Activated T-helper 2 cell treated with anti-CD3 and anti-CD28 coated beads, Interferon-gamma antibody, Interleukin-2, Interleukin-4, amounts not matched to agents 10 μg/mL and 5 μg/mL and 100 μg/mL, durations not matched to agents 14 hours and 24 hours and 36 hours (primary cell): ENCODE results near the gene EMP1. TPM values are rescaled to one million over a fixed set of nuclear protein-coding genes. Genes with fewer than 3 reads are reported as not detected.
"Not testable (repeated sequence)": the region's sequence is repeated elsewhere in the genome, so short reads cannot be mapped to it uniquely, and the experiment has no call there.

Source experiments
- DNase-seq: peaks from one replicate; pipeline ENCODE4 v3.0.0; 2021; ENCODE audit warnings: low spot score
- H3K27ac Mint-ChIP-seq: one replicate; pipeline ENCODE4 v1.8.0; 2021; ENCODE audit warnings: mixed read lengths
- H3K27me3 Mint-ChIP-seq: one replicate; pipeline ENCODE4 v1.8.0; 2021; ENCODE audit warnings: low read depth, mixed read lengths
- H3K36me3 Mint-ChIP-seq: one replicate; pipeline ENCODE4 v1.8.0; 2021; ENCODE audit warnings: low read depth, mixed read lengths
- H3K4me1 Mint-ChIP-seq: one replicate; pipeline ENCODE4 v1.8.0; 2021; ENCODE audit warnings: low read depth, mixed read lengths
- H3K4me3 Mint-ChIP-seq: one replicate; pipeline ENCODE4 v1.8.0; 2021; ENCODE audit warnings: low read depth, mild to moderate bottlenecking, moderate library complexity, mixed read lengths
- H3K9me3 Mint-ChIP-seq: one replicate; pipeline ENCODE4 v1.8.0; 2021; ENCODE audit warnings: mixed read lengths
- intact Hi-C: fragments of 100-400 bp; cut with micrococcal nuclease; formaldehyde crosslinking; loops from one replicate; pipeline ENCODE4 v1.15.1; 2023
- total RNA-seq: library from RNA; stranded (reverse); gene quantifications from 2 replicates; pipeline ENCODE4 v1.2.3, GENCODE V29; 2022

The EMP1 gene
- total RNA-seq, 1 donor from 2014 or later = 10.2 TPM

DNA sequence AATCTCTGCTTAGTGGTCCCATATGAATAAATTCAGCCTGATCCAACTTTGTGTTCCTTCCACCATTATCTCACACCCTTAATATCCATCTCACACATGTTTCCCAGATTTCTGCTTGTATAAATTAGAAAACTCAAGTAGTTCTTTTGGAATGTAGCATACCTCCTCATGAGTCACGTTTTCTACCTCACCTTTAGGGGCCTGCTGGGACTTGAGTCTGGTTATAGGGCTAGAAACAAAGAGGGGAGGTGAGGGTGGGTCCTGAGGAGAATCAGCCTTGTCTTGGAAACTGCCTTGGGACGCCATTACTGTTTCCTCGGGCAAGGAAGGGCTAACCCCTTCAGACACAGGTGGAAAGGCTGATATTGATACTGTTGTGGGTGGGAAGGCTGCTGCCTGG is 51.1 kb downstream of the EMP1 start:
- H3K36me3 Mint-ChIP-seq = no peaks in the 10 kb centered on the region

DNA sequence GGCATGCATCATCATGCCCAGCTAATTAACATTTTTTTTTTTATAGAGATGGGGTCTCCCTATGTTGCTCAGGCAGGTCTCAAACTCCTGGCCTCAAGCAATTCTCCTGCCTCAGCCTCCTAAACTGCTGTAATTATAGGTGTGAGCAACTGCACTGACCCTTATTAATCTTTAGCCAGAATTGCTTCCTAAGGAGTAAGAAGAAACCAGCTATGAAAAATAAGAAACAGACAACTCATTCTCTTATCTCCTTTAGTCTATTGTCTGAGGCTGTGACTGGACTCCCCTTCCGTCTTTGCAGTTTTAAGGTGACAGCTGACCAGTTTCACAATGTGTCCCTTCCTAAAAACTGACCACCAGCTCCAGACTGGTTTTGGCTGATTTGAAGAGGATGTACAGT is 52.4 kb downstream of the EMP1 start:
- intact Hi-C loops = no loop called here

More for the DNA sequence above, 51.1 kb downstream of the EMP1 start:
- H3K27ac Mint-ChIP-seq = no peak overlapping the region
- H3K27me3 Mint-ChIP-seq = peaks cover 12% of the 10 kb centered on the region
- no peak overlapping the region for H3K4me3 Mint-ChIP-seq
- intact Hi-C loops = no loop called here
- no peaks in the 10 kb centered on the region for H3K4me1 Mint-ChIP-seq
- no peaks in the 10 kb centered on the region for H3K9me3 Mint-ChIP-seq
- DNase-seq = no peak

DNA sequence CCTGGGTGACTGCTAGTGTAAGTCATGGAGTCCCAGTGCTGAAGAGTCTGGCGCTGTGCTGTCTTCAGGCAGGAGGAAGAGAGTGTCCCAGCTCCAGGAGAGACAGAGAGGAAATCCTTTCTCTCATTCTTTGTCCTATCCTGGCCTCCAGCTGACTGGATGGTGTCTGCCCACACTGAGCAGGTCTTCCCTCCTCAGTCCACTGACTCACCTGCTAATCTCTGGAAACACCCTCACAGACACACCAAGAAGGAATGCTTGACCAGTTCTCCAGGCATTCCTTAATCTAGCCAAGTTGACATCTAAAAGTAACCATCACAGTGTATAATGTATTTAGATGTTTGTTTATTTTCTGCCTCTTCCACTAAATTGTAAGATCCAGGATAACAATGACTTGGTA is 53.9 kb downstream of the EMP1 start:
- Mint-ChIP-seq H3K4me1 (no peaks in the 10 kb centered on the region), H3K27me3 (peaks cover 14% of the 10 kb centered on the region), H3K27ac (no peak overlapping the region), H3K36me3 (no peaks in the 10 kb centered on the region), H3K9me3 (no peaks in the 10 kb centered on the region), H3K4me3 (no peak overlapping the region)
- DNase-seq = no peak
- intact Hi-C loops = no loop called here

More for the DNA sequence above, 52.4 kb downstream of the EMP1 start:
- Mint-ChIP-seq H3K27ac (no peak overlapping the region), H3K27me3 (peaks cover 12% of the 10 kb centered on the region), H3K36me3 (no peaks in the 10 kb centered on the region), H3K4me3 (no peak overlapping the region), H3K4me1 (no peaks in the 10 kb centered on the region), H3K9me3 (no peaks in the 10 kb centered on the region)
- DNase-seq = no peak

DNA sequence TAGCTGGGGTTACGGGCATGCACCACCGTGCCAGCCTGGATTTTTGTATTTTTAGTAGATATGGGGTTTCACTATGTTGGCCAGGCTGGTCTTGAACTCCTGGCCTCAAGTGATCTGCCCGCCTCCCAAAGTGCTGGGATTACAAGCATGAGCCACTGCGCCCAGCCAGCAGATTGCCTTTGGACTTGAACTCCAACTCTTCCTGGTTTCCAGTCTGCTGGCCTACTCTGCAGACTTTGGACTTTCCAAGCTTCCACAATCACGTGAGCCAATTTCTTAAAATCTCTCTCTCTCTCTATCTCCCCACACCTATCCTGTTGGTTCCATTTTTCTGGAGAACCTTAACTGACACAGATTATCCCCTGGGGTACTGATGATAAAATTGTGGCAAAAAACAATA is 55.0 kb downstream of the EMP1 start:
- Mint-ChIP-seq H3K27ac (no peak overlapping the region), H3K36me3 (no peaks in the 10 kb centered on the region), H3K9me3 (no peaks in the 10 kb centered on the region), H3K4me1 (peaks cover 4% of the 10 kb centered on the region), H3K4me3 (no peak overlapping the region), H3K27me3 (peaks cover 17% of the 10 kb centered on the region)
- intact Hi-C loops = no loop called here
- DNase-seq = no peak

DNA sequence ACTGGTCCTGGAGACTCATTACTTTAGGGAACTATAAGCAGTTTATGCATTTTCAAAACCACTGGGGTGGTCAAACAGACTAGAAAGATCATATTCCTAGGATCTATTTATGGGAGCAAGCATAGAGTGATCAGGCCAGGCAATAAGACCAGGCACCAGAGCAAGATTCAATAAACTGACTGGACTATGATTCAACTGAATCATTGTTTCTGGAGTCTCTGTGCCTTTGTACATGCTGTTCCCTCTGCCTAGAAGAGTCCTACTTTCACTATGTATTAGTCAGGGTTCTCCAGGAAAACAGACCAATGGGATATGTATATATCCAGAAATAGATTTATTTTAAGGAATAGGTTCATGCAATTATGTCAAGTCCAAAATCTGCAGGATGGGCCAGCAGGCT is 55.5 kb downstream of the EMP1 start:
- Mint-ChIP-seq H3K4me1 (peaks cover 4% of the 10 kb centered on the region), H3K27me3 (peaks cover 20% of the 10 kb centered on the region), H3K9me3 (no peaks in the 10 kb centered on the region), H3K36me3 (no peaks in the 10 kb centered on the region), H3K27ac (no peak overlapping the region), H3K4me3 (no peak overlapping the region)
- intact Hi-C loops = no loop called here
- DNase-seq = no peak

DNA sequence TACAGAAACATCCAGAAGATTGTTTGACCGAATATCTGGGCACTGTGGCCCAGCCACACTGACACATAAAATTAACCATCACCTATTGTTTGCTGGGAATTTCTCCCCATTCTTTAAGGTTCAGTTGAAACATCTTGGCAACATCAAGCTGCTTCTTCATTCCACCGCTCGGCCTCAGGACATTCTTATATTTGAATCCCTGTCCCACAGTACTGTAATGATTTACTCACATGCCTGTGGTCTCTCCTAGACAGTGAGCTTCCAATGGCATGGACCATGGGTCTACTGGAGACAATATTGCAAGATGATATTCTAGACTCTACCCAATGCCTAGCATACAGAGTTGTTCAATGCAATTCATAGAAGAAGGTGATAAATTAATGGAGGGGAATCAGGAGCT is 56.1 kb downstream of the EMP1 start:
- DNase-seq = no peak
- intact Hi-C loops = no loop called here

DNA sequence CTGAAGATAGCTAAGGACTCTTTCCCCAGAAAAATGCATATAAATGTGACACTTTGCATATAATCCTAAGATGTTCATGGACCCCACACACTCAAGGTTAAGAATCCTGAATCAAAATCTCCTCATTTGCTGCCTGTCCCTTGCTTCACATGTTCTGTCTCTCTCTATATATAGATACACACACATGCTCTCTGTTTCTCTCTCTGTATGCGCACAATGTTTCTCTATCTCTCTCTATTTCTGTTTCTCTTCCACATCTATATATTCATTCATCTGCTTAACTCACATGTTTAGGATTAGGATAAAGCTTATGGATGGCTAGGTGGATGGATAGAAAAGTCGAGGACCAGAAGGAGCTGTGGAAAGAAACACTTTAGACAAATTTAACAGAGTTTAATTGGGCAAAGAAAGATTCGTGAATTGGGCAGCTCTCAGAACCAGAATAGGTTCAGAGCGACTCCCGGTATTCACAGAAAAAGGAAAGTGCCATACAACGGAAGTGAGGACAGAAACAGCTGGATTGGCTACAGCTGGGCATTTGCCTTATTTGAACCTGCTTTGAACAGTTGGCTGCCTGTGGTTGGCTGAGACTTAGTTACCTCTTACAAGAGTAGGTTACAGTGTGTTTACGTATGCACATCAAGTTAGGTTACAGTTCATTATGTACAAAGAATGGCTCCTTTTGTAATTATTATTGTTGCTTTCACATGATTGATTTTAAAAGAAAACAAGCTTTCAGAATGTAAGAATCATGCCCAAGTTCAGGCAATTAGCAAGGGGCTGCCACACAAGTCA is 57.6 kb downstream of the EMP1 start:
- no peak overlapping the region for H3K27ac Mint-ChIP-seq
- no peak for DNase-seq
- no peaks in the 10 kb centered on the region for H3K36me3 Mint-ChIP-seq
- H3K27me3 Mint-ChIP-seq = peaks cover 15% of the 10 kb centered on the region
- H3K4me1 Mint-ChIP-seq = peaks cover 4% of the 10 kb centered on the region
- H3K9me3 Mint-ChIP-seq = no peaks in the 10 kb centered on the region
- H3K4me3 Mint-ChIP-seq = no peak overlapping the region
- intact Hi-C loops = no loop called here

More for the DNA sequence above, 56.1 kb downstream of the EMP1 start:
- peaks cover 20% of the 10 kb centered on the region for H3K27me3 Mint-ChIP-seq
- no peaks in the 10 kb centered on the region for H3K9me3 Mint-ChIP-seq
- peaks cover 4% of the 10 kb centered on the region for H3K4me1 Mint-ChIP-seq
- no peak overlapping the region for H3K27ac Mint-ChIP-seq
- no peaks in the 10 kb centered on the region for H3K36me3 Mint-ChIP-seq
- no peak overlapping the region for H3K4me3 Mint-ChIP-seq

DNA sequence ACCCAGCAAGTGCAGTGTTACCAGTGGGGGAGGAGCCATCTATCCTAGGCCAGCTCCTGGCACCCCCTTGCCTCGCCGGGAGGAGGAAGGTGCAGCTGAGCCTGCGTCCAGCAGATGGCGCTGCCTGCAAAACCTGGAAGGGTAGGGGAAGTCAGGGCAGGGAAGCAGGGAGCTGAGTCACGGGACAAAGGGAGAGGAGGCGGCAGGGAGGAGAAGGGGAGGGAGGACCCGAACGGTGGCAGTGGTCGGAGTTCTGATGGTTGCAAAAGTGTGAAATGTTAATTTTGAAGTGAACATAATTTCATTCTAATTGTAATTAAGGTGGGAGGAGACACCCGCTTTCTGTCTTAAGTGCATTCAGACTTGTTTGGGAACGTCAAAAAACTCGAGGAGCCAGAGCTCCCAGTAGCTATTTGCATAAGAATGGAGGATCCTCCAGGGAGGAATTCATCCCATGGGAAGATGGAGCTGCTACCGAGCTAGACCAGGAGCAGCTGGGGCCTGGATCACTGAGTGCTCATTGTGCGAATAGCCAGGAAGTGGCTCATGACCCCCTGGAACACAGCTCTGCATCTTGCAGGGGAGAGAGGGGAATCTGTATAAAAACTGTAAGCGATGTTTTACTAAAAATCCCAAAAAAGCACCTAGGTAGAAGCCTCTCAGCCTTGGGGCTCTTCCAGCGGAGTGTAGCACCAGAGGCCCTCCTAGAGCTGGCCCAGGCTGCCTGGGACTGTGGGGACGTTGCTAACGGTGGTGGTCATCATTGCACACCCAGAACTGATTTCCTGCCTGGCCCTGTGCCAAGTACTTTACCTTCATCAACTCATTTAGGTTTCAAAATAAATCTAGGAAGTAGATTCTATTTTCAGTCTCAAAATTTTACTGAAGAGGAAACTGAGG is 59.5 kb downstream of the EMP1 start:
- Mint-ChIP-seq H3K36me3 (no peaks in the 10 kb centered on the region), H3K4me1 (peaks cover 4% of the 10 kb centered on the region), H3K27ac (no peak overlapping the region), H3K9me3 (no peaks in the 10 kb centered on the region), H3K27me3 (peaks cover 13% of the 10 kb centered on the region), H3K4me3 (no peak overlapping the region)
- intact Hi-C loops = no loop called here
- peak; percentile 67 for DNase-seq

DNA sequence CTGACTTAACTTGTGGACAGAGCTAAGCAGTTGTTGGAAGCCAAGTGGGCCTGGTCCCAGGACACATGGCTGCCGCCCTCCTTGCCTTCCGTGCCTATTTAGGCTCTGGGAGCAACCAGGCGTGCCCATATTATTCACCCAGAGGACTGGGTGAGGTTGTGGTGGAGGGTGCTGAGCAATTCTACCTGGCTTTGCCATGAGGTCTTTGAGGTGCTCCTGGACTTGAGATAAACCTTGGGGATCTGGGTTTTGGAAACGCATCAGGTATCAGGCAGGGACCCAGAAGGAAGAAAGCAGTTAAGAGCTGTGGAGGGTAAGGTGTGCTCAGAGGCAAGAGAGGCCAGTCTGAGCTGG is 60.1 kb downstream of the EMP1 start:
- intact Hi-C loops = no loop called here
- H3K36me3 Mint-ChIP-seq = no peaks in the 10 kb centered on the region
- peaks cover 12% of the 10 kb centered on the region for H3K27me3 Mint-ChIP-seq
- H3K9me3 Mint-ChIP-seq = no peaks in the 10 kb centered on the region
- peaks cover 4% of the 10 kb centered on the region for H3K4me1 Mint-ChIP-seq
- H3K27ac Mint-ChIP-seq = no peak overlapping the region
- DNase-seq = no peak
- H3K4me3 Mint-ChIP-seq = no peak overlapping the region

DNA sequence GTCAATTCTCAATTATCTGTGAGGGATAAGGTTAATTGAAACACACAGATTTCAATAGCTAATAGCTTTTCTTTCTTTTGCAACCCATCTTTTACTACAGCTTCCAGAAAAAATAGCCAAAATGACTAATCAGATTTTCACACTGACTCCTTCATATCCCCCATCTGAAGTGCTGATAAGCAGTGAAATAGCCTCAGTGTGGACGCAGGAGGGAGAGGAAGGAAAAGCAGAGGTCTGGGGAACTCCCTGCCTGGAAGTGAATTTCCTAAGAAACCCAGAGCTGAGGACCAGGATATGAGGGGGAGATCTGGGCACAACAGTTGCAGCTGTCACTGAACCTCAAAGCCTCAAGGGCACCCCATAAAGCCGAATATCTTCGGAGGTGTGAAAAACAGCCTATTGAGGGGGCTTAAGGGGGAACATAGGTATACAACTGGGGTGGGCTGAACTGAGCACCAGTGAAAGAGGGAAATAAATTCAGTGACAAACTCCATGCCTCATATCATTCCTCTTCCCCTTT is 60.9 kb downstream of the EMP1 start:
- Mint-ChIP-seq H3K27ac (no peak overlapping the region), H3K9me3 (no peaks in the 10 kb centered on the region), H3K36me3 (no peaks in the 10 kb centered on the region), H3K27me3 (peaks cover 10% of the 10 kb centered on the region), H3K4me3 (no peak overlapping the region), H3K4me1 (peaks cover 4% of the 10 kb centered on the region)
- intact Hi-C loops = no loop called here
- DNase-seq = no peak

DNA sequence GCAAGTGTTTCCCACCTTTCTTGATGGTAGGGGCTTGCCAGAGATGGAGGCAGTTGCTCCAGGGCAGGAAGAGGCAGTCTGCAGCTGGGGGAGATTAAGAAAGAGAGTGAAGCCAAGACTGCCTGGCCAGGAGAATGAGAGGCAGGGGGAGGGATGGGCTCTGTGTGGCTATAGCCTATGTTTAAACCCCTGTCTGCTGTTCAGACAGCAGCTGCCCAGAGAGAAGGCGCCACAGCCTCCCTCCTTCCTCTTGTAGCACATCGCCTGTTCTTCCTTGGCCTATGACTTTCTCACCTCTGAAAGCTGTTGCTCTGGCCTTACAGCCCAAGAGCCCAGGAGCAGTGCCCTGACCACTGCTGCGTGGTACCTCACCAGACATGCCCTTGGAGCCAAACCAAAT is 61.7 kb downstream of the EMP1 start:
- peaks cover 4% of the 10 kb centered on the region for H3K4me1 Mint-ChIP-seq
- no peak overlapping the region for H3K4me3 Mint-ChIP-seq
- no peaks in the 10 kb centered on the region for H3K36me3 Mint-ChIP-seq
- no peak overlapping the region for H3K27ac Mint-ChIP-seq
- intact Hi-C loops = no loop called here
- peaks cover 10% of the 10 kb centered on the region for H3K27me3 Mint-ChIP-seq
- DNase-seq = no peak
- H3K9me3 Mint-ChIP-seq = no peaks in the 10 kb centered on the region

DNA sequence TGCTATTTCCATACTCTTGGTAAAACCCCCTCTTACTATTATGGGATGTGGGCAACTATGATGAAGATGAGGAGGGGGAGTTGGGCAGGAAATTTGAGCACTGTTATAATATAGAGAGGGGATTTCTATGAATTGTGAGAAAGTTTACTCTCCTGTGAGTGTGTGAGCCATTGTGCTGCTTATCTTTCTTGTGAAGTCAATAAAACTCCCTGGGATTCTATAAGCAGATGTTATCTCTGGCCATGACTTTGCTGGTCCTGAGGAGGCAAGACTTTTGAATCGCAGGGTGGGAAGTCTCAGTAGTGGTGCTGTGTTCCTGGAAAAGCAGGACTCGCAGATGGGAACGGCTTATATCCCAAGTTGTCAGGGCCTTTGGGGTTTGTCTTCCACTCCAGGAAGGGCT is 62.2 kb downstream of the EMP1 start:
- Mint-ChIP-seq H3K27me3 (peaks cover 10% of the 10 kb centered on the region), H3K27ac (no peak overlapping the region), H3K9me3 (no peaks in the 10 kb centered on the region), H3K36me3 (no peaks in the 10 kb centered on the region), H3K4me3 (no peak overlapping the region), H3K4me1 (peaks cover 4% of the 10 kb centered on the region)
- intact Hi-C loops = no loop called here
- no peak for DNase-seq

DNA sequence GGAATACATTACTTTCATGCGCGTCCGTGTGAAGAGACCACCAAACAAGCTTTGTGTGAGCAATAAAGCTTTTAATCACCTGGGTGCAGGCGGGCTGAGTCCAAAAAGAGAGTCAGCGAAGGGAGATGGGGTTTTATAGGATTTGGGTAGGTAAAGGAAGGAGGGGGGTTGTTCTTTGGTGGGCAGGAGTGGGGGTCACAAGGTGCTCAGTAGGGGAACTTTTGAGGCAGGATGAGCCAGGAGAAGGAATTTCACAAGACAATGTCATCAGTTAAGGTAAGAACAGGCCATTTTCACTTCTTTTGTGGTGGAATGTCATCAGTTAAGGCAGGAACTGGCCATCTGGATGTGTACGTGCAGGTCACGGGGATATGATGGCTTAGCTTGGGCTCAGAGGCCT is 63.1 kb downstream of the EMP1 start:
- H3K4me3 Mint-ChIP-seq, H3K36me3 Mint-ChIP-seq, H3K4me1 Mint-ChIP-seq, H3K9me3 Mint-ChIP-seq, DNase-seq, H3K27ac Mint-ChIP-seq, intact Hi-C loops, H3K27me3 Mint-ChIP-seq: not testable (repeated sequence)
